OCI-LY7 (cell line): ENCODE results near the gene BIRC5. TPM values are rescaled to one million over a fixed set of nuclear protein-coding genes. Genes with fewer than 3 reads are reported as not detected.

Experiments used
- BruUV-seq: library from RNA; stranded (reverse); fragments of 400-500 nt; replicated peaks from 2 replicates; lab custom pipeline; 2021; lab: Mats Ljungman, UMichigan
- CTCF ChIA-PET: fragments of 300-600 bp; sonication (Branson Sonifier 250); formaldehyde crosslinking; loops from one replicate; lab custom pipeline; 2022; ENCODE audit warnings: antibody characterized with exemption; ENCODE audit not compliant: unreplicated experiment; lab: Charles Lee
- POLR2A ChIA-PET: fragments of 300-600 bp; sonication (Branson Sonifier 250); formaldehyde crosslinking; loops from one replicate; lab custom pipeline; 2022; ENCODE audit warnings: antibody characterized with exemption; lab: Charles Lee
- DNase-seq: peaks from one replicate; pipeline ENCODE4 v3.0.0-alpha.2; 2015; ENCODE audit warnings: low spot score
- H2AFZ ChIP-seq: fragments of 200-600 bp; sonication (generic), shearing (Covaris generic); 2 replicates; pipeline ENCODE4 v1.6.1; 2014; ENCODE audit warnings: mild to moderate bottlenecking, antibody characterized with exemption, low read length, moderate library complexity
- H3K27ac ChIP-seq: fragments of 200-600 bp; sonication (generic); 2 replicates; pipeline ENCODE4 v1.5.1; 2014; ENCODE audit warnings: mixed run types, low read depth, mild to moderate bottlenecking, moderate library complexity, low read length, inconsistent platforms; ENCODE audit not compliant: poor library complexity, severe bottlenecking
- H3K36me3 ChIP-seq: fragments of 200-600 bp; sonication (generic); 2 replicates; pipeline ENCODE4 v1.6.1; 2014; ENCODE audit warnings: mild to moderate bottlenecking, antibody characterized with exemption, low read length, moderate library complexity, mixed read lengths; ENCODE audit not compliant: insufficient read depth
- H3K4me1 ChIP-seq: fragments of 200-600 bp; sonication (generic); 2 replicates; pipeline ENCODE4 v1.5.1; 2014; ENCODE audit warnings: mild to moderate bottlenecking, low read length; ENCODE audit not compliant: insufficient read depth, poor library complexity, severe bottlenecking
- H3K4me2 ChIP-seq: fragments of 200-600 bp; sonication (generic); 2 replicates; pipeline ENCODE4 v1.6.1; 2014; ENCODE audit warnings: mild to moderate bottlenecking, low read length
- H3K4me3 ChIP-seq: fragments of 200-600 bp; sonication (generic); 2 replicates; pipeline ENCODE4 v1.5.1; 2014; ENCODE audit warnings: mild to moderate bottlenecking, low read depth, low read length; ENCODE audit not compliant: poor library complexity, severe bottlenecking
- H3K79me2 ChIP-seq: fragments of 200-600 bp; sonication (generic); 2 replicates; pipeline ENCODE4 v1.6.1; 2016; ENCODE audit warnings: low read depth, mild to moderate bottlenecking, low read length, moderate library complexity, mixed read lengths; ENCODE audit not compliant: insufficient read depth
- H3K9me2 ChIP-seq: fragments of 200-600 bp; sonication (generic); 2 replicates; pipeline ENCODE4 v1.6.1; 2016; ENCODE audit warnings: mild to moderate bottlenecking, low read length, mixed read lengths; ENCODE audit not compliant: insufficient read depth
- H3K9me3 ChIP-seq: fragments of 200-600 bp; sonication (generic); 2 replicates; pipeline ENCODE4 v1.6.1; 2014; ENCODE audit warnings: mild to moderate bottlenecking, mixed run types, low read length, mixed read lengths
- H4K20me1 ChIP-seq: fragments of 200-600 bp; sonication (generic); 2 replicates; pipeline ENCODE4 v1.6.1; 2014; ENCODE audit warnings: mild to moderate bottlenecking, antibody characterized with exemption, low read length, moderate library complexity, mixed read lengths; ENCODE audit not compliant: insufficient read depth
- EZH2phosphoT487 ChIP-seq: fragments of 200-600 bp; sonication (generic); IDR thresholded peaks from 2 replicates; pipeline ENCODE4 v1.6.1; 2018; ENCODE audit warnings: low read depth, borderline replicate concordance, mild to moderate bottlenecking, mixed run types, antibody characterized with exemption, low read length, moderate library complexity, mixed read lengths
- intact Hi-C: fragments of 100-400 bp; cut with micrococcal nuclease; formaldehyde crosslinking; loops from one replicate; pipeline ENCODE4 v1.10.0; 2022; ENCODE audit not compliant: unreplicated experiment
- total RNA-seq, 2 experiments: library from RNA; depleted of rRNA in 1 of 2; stranded (reverse); fragments of >200 nt in 1 of 2; shearing (Covaris generic) in 1 of 2; gene quantifications; 2 replicates each; pipeline ENCODE4 v1.2.3, GENCODE V29; 2014 to 2022
- TF ChIP-seq, protein P1 (sequence below): fragments of 200-600 bp; sonication (generic); conservative IDR thresholded peaks from 2 replicates; pipeline ENCODE4 v1.5.1; 2014; ENCODE audit warnings: mild to moderate bottlenecking, antibody characterized with exemption, low read length, moderate library complexity, mixed read lengths

The BIRC5 gene
- total RNA-seq, 2 experiments from 2014 or later: 184 to 266 TPM

DNA sequence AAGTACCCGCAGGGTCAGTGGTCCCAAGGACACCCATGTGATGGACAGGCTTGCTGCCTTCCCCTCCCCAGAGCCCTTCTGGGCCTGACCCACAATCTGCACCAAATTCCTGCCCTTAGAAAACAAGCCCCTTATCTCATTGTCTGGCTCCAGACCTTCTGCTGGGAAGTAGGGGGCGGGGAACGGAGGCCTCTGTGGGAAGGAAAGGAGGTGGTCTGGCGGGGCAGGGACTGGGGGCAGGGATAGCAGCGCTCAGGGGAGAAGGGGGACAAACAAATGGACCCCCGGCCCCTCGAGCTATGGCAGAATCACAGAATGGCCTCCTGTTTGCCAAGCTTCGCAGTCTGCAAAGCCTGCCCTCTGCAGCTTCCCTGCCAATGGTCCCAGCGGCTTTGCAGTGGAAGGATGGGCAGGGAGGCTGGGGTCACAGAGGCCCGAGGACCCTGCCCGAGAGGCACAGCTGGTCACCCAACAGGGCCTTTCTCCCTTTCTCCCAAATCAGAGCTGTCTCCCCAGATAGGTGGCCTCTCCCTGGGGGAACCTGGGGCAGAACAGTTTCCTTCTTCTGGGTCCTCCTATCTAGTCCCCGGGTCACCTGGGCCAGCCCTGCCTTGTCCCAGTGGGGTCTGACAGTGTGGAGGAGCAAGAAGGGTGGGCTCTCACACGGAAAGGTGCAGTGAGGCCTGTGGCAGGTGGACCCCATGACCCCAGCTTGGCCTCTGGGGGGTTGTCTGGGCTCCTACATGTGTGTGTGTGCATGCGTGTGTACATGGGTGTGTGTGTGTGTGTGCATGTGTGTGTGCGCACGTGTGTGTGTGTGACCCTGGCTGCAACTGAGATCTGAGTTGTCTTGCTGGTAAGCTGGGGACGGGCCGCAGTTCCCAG, 42.9 kb downstream of the BIRC5 start:
- H3K27ac ChIP-seq: no peak overlapping the region
- no peak for DNase-seq
- H3K4me3 ChIP-seq: no peak overlapping the region
- intact Hi-C loops: no loop called here
- H3K4me1 ChIP-seq: peaks cover 40% of the 10 kb centered on the region
- 0 out of 2 replicates have a peak overlapping the region, but pooled peaks have one; percentile 19 for H3K4me2 ChIP-seq
- H4K20me1 ChIP-seq: no peaks in the 10 kb centered on the region
- ChIA-PET POLR2A (interaction anchor here (0.6 kb wide), 2 partner anchors 99 to 595 kb away, joined by 3 read pairs; no protein-coding TSS in a partner anchor), CTCF (interaction anchor here (0.6 kb wide), 1 partner anchor 198 kb away, joined by 3 read pairs; no protein-coding TSS in a partner anchor)
- no peaks in the 10 kb centered on the region for H3K9me2 ChIP-seq
- no peaks in the 10 kb centered on the region for H3K36me3 ChIP-seq
- H3K79me2 ChIP-seq: no peaks in the 10 kb centered on the region
- no peak overlapping the region for H2AFZ ChIP-seq
- TF ChIP-seq EZH2phosphoT487: no peak
- BruUV-seq: no TSS peak
- H3K9me3 ChIP-seq: no peaks in the 10 kb centered on the region

DNA sequence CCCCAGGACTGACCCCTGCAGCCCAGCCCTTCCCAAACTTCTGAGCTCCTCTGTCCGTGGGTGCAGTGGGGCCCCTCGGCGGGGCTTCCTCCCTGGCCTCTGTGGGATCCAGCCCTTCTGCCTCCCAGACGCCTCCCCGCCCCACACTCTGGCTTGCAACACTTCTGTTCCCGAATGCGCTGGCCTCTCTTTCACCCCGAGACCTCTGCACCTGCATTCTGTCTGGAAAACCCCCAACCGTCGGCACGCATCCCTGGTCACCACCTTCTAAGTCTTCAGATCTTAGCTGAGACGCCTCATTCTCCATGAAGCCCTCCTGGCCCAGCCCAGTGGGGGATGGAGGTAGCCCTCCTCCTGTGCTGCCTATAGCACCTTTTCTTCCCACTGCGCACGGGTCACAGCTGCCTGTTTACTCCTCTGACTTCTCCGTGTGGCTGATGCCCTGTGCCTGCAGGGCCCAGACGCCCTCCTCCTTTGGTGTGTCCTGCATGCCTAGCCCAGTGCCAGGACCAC, 43.8 kb downstream of the BIRC5 start:
- H2AFZ ChIP-seq: no peak overlapping the region
- H4K20me1 ChIP-seq: no peaks in the 10 kb centered on the region
- ChIA-PET POLR2A (interaction anchor here (0.6 kb wide), 1 partner anchor 177 kb away, joined by 3 read pairs; no protein-coding TSS in a partner anchor), CTCF (no interaction called here)
- no peaks in the 10 kb centered on the region for H3K9me2 ChIP-seq
- peak; percentile 41 for DNase-seq
- peak overlapping the region; percentile 19 for H3K4me2 ChIP-seq
- BruUV-seq: no TSS peak
- no peak overlapping the region for H3K27ac ChIP-seq
- no peak overlapping the region for H3K4me3 ChIP-seq
- no peaks in the 10 kb centered on the region for H3K9me3 ChIP-seq
- no peaks in the 10 kb centered on the region for H3K36me3 ChIP-seq
- no peaks in the 10 kb centered on the region for H3K79me2 ChIP-seq
- intact Hi-C loops: no loop called here
- H3K4me1 ChIP-seq: peaks cover 36% of the 10 kb centered on the region
- no peak for TF ChIP-seq EZH2phosphoT487
- TF ChIP-seq, protein P1, sequence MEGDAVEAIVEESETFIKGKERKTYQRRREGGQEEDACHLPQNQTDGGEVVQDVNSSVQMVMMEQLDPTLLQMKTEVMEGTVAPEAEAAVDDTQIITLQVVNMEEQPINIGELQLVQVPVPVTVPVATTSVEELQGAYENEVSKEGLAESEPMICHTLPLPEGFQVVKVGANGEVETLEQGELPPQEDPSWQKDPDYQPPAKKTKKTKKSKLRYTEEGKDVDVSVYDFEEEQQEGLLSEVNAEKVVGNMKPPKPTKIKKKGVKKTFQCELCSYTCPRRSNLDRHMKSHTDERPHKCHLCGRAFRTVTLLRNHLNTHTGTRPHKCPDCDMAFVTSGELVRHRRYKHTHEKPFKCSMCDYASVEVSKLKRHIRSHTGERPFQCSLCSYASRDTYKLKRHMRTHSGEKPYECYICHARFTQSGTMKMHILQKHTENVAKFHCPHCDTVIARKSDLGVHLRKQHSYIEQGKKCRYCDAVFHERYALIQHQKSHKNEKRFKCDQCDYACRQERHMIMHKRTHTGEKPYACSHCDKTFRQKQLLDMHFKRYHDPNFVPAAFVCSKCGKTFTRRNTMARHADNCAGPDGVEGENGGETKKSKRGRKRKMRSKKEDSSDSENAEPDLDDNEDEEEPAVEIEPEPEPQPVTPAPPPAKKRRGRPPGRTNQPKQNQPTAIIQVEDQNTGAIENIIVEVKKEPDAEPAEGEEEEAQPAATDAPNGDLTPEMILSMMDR: no peak

DNA sequence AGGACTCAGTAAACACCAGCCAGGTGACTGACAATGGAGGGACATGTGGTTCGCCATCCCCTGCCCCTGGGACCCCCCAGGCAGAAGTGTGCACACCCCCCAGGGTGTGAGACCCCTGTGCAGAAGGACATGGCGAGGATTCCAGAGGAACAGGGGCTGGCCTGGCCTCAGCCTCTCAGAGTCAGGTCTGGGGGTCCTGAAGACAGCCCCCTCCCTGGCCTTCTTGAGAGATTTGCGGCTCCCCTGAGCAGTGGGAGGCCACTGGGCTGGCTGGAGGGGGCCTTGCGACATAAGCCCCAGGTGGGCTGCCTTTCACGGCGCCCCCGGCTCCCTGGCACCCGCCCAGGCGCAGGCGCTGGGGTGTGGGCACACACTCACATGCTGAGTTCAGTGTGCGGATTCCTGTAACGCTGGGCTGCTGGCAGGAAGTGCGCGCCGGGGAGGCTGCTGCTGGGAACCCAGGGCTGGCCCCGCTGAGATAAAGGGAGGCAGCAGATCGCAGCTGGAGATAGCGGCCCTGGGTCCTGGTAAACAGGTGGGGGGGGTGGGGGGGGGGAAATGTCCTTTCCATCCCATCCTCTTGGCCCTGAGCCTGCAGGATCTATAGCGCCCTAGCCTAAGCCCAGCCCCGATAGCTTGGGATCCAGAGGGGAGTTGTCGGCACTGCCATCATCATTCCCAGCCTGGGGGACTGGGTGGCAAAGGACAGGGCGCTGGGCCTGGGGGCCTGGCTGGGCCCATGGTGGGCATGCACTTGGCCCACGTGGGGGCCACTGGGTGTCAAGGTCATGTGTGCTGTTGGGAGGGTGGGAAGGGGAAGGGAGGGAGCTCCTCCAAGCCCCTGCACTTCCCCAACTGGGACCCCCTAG, 44.5 kb downstream of the BIRC5 start:
- Histone ChIP-seq H3K9me3 (no peaks in the 10 kb centered on the region), H3K27ac (no peak overlapping the region), H4K20me1 (no peaks in the 10 kb centered on the region), H3K79me2 (no peaks in the 10 kb centered on the region), H2AFZ (no peak overlapping the region), H3K36me3 (no peaks in the 10 kb centered on the region), H3K4me2 (peak overlapping the region; percentile 19), H3K9me2 (no peaks in the 10 kb centered on the region), H3K4me1 (peaks cover 35% of the 10 kb centered on the region), H3K4me3 (no peak overlapping the region)
- DNase-seq: peak; percentile 45
- intact Hi-C loops: no loop called here
- TF ChIP-seq, protein P1: no peak
- TF ChIP-seq EZH2phosphoT487: no peak
- BruUV-seq: no TSS peak
- CTCF ChIA-PET: no interaction called here
- POLR2A ChIA-PET: interaction anchor here (0.6 kb wide), 2 partner anchors 176 to 223 kb away, joined by 3 read pairs; no protein-coding TSS in a partner anchor
